ENCODE measurements around the gene L3MBTL4.

Gene L3MBTL4

DNA sequence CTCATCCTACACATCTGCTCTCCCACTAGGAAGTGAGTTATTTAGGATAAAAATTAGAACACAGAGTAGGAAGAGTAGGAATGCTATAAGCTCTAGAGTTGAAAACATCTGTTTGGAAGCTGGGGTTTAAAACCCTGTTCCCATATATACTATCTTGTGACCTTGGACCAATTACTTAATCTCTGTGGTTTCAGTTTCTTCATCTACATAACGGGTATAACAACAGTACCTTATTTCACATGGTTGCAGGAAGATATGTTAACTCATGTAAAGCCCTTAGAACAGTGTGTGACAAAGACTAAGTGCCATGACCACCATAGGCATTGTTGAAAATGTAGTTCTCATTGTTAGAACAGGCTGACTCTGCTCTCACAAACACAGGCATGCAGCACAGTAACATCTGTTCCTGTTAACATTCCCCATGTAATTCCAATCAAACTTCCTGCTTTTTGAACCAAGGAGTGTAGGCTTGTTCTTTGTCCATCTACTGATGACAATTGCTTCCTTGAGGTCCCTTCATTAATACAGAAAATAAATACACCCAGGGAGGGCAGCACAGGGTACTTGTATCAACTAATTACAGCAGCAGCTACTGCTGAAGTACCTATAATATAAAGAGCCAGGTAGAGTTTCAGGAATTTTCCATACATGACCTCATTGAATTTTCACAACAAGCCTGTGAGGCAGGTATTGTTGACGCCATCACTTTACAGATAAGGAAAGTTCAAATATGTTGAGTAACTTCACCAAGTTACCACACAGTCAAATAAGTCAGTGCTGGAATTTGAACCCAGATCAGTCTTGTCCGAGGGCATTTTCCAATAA, 204.2 kb downstream of the L3MBTL4 start:
- no peak overlapping the region for H3K4me3 ChIP-seq (replicated peaks; ENCODE audit: low read depth, low read length)
- TF ChIP-seq, protein P1, sequence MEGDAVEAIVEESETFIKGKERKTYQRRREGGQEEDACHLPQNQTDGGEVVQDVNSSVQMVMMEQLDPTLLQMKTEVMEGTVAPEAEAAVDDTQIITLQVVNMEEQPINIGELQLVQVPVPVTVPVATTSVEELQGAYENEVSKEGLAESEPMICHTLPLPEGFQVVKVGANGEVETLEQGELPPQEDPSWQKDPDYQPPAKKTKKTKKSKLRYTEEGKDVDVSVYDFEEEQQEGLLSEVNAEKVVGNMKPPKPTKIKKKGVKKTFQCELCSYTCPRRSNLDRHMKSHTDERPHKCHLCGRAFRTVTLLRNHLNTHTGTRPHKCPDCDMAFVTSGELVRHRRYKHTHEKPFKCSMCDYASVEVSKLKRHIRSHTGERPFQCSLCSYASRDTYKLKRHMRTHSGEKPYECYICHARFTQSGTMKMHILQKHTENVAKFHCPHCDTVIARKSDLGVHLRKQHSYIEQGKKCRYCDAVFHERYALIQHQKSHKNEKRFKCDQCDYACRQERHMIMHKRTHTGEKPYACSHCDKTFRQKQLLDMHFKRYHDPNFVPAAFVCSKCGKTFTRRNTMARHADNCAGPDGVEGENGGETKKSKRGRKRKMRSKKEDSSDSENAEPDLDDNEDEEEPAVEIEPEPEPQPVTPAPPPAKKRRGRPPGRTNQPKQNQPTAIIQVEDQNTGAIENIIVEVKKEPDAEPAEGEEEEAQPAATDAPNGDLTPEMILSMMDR (IDR thresholded peaks at IDR 0.05; ENCODE audit: low read depth, low read length, missing control alignments), result no peak
- no peak for DNase-seq (ENCODE audit: extremely low read depth, low read depth)

GRCh38 chr18:6207941-6208340, 206.8 kb downstream of the L3MBTL4 start:
- H3K4me3 ChIP-seq (replicated peaks; ENCODE audit: low read depth, low read length), result no peak overlapping the region
- no peak for DNase-seq (ENCODE audit: extremely low read depth, low read depth)
- TF ChIP-seq, protein P1 (IDR thresholded peaks at IDR 0.05; ENCODE audit: low read depth, low read length, missing control alignments), result no peak

GRCh38 chr18:6207116-6207515, 207.6 kb downstream of the L3MBTL4 start:
- H3K4me3 ChIP-seq (replicated peaks; ENCODE audit: low read depth, low read length), result no peak overlapping the region
- TF ChIP-seq, protein P1 (IDR thresholded peaks at IDR 0.05; ENCODE audit: low read depth, low read length, missing control alignments), result no peak
- DNase-seq (ENCODE audit: extremely low read depth, low read depth), result no peak

- TF ChIP-seq, protein P1 (IDR thresholded peaks at IDR 0.05; ENCODE audit: low read depth, low read length, missing control alignments), result no peak
- DNase-seq (ENCODE audit: extremely low read depth, low read depth), result no peak
- no peak overlapping the region for H3K4me3 ChIP-seq (replicated peaks; ENCODE audit: low read depth, low read length)
Observed at GRCh38 chr18:6205706-6206105, 209.0 kb downstream of the L3MBTL4 start.

GRCh38 chr18:6204476-6204875, 210.2 kb downstream of the L3MBTL4 start:
- no peak for DNase-seq (ENCODE audit: extremely low read depth, low read depth)
- TF ChIP-seq, protein P1 (IDR thresholded peaks at IDR 0.05; ENCODE audit: low read depth, low read length, missing control alignments), result no peak
- H3K4me3 ChIP-seq (replicated peaks; ENCODE audit: low read depth, low read length), result no peak overlapping the region

DNA sequence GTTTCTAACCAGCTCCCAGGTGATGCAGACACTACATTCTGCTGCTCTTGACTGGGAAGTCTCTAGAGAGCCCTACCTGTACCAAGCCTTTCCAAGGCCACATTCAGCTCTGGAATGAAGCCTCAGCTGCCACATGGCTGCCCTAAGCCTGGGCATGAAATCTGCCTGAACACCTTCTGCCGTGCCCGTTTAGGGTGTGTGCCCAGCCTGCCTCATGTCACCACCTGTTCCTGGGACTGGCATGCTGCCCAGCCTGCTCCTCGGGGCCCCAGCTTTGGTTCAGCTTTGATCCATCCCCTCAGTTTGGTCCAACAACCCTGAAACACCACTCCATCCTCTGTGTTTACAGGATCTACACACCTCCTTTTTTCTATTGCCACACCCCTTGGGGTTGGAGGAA, 210.9 kb downstream of the L3MBTL4 start:
- no peak overlapping the region for H3K4me3 ChIP-seq (replicated peaks; ENCODE audit: low read depth, low read length)
- no peak for DNase-seq (ENCODE audit: extremely low read depth, low read depth)
- TF ChIP-seq, protein P1 (IDR thresholded peaks at IDR 0.05; ENCODE audit: low read depth, low read length, missing control alignments), result no peak
